Type B pancreatic cell (in vitro differentiated cells): ENCODE results near the gene UNC119. TPM values are rescaled to one million over a fixed set of nuclear protein-coding genes. Genes with fewer than 3 reads are reported as not detected.

Experiments used
- DNase-seq: peaks from one replicate; pipeline ENCODE4 v3.0.0; 2021; ENCODE audit warnings: mixed read lengths; ENCODE audit not compliant: unreplicated experiment; ENCODE audit errors: extremely low spot score
- H3K27ac Mint-ChIP-seq: 2 replicates; pipeline ENCODE4 v1.8.0; 2021; ENCODE audit warnings: mild to moderate bottlenecking, mixed read lengths
- H3K27me3 Mint-ChIP-seq: 2 replicates; pipeline ENCODE4 v1.8.0; 2021; ENCODE audit warnings: mixed read lengths
- H3K36me3 Mint-ChIP-seq: 2 replicates; pipeline ENCODE4 v1.8.0; 2021; ENCODE audit warnings: mixed read lengths
- H3K4me1 Mint-ChIP-seq: one replicate; pipeline ENCODE4 v1.8.0; 2021; ENCODE audit warnings: mixed read lengths; ENCODE audit not compliant: unreplicated experiment
- H3K4me3 Mint-ChIP-seq: 2 replicates; pipeline ENCODE4 v1.8.0; 2021; ENCODE audit warnings: mild to moderate bottlenecking, mixed read lengths
- H3K9me3 Mint-ChIP-seq: 2 replicates; pipeline ENCODE4 v1.8.0; 2021; ENCODE audit warnings: mixed read lengths
- CTCF ChIP-seq: fragments of 200-600 bp; sonication (generic); conservative IDR thresholded peaks from 2 replicates; pipeline ENCODE4 v1.5.0; 2021; ENCODE audit warnings: antibody characterized with exemption, mild to moderate bottlenecking
- long read RNA-seq: library from polyadenylated mRNA; unstranded; transcript quantifications from one replicate; pipeline ENCODE4 v2.0.0, GENCODE V29; 2020
- total RNA-seq: library from RNA; stranded (reverse); gene quantifications from 2 replicates; pipeline ENCODE4 v1.2.1, GENCODE V29; 2021; ENCODE audit warnings: low replicate concordance

The UNC119 gene
- 40.2 and 52.2 TPM in 2 replicates for total RNA-seq
- long read RNA-seq, full-length matches to known transcripts, result 2 of 5 reads
- long read RNA-seq, partial matches to known transcripts, result 1 of 5 reads
- long read RNA-seq, other reads (novel, unspliced or antisense), result 2 of 5 reads

GRCh38 chr17:28552176-28552999 lies at the start of gene UNC119:
UNC119 (minus strand) TSS chr17:28552624; CDS start chr17:28552557, 67 bp downstream.
- Mint-ChIP-seq H3K27me3 (no peaks in the 10 kb centered on the region), H3K36me3 (peaks cover 24% of the 10 kb centered on the region), H3K4me1 (peaks cover 26% of the 10 kb centered on the region), H3K4me3 (peak within 1 kb of the TSS; percentile 97), H3K27ac (peak within 1 kb of the TSS; percentile 80), H3K9me3 (no peaks in the 10 kb centered on the region)
- no peak for TF ChIP-seq CTCF
- peak; percentile 84 for DNase-seq

DNA sequence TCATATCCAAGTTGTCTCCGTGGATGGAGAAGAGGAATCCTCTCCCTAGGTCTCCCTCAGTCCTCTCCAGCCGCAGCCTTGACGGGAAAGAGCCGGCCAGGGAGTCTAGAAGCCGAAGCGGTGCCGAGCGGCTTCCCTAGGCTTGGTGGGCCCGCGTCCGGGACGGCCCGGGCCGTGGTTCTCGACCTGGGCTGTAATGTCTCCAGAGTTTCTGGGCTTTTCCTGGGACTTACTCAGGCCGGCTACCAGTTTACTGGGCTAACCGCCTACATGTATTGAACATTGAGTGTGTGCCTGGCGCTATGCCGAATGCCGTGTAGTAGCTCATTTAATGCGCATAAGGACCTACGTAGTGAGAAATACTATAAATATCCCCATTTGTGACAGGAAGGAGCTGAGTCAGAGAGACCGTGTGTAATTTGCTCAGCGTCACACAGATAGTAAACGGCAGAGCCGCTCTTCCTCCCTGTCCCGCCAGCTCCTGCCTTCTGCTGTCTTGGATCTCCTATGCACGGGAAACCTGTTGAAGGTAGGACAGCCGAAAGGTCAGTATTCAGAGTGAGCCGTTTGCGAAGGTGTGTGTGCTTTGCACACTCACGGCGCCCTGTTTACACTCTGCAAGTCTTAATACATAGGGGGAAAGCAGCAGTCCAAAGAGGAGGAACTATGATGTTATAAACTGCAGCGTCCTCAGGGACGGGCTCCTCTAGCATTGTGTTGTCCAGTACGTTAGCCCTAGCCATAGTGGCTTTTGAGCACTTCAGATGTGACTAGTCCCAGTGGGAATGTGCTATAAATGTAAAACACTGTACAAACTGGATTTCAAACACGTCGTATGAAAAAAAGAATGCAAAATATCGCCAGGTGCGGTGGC lies 47.1 kb upstream of the UNC119 start:
- no peak for TF ChIP-seq CTCF

GRCh38 chr17:28598799-28599310 lies 46.4 kb upstream of the UNC119 start, which contains the start of gene SPAG5:
SPAG5 (minus strand) TSS chr17:28599025; CDS start chr17:28598946, 79 bp downstream.
- peak; percentile 97 for DNase-seq
- Mint-ChIP-seq H3K36me3 (no peaks in the 10 kb centered on the region), H3K27me3 (no peaks in the 10 kb centered on the region), H3K27ac (peak within 1 kb of the TSS; percentile 92), H3K4me3 (peak within 1 kb of the TSS; percentile 97), H3K9me3 (no peaks in the 10 kb centered on the region), H3K4me1 (peaks cover 24% of the 10 kb centered on the region)
- no peak for TF ChIP-seq CTCF

More for the DNA sequence above, 47.1 kb upstream of the UNC119 start:
- Mint-ChIP-seq H3K4me3 (peak overlapping the region; percentile 97), H3K27me3 (no peaks in the 10 kb centered on the region), H3K9me3 (no peaks in the 10 kb centered on the region), H3K36me3 (no peaks in the 10 kb centered on the region), H3K4me1 (peaks cover 24% of the 10 kb centered on the region), H3K27ac (peak overlapping the region; percentile 92)
- DNase-seq, result no peak

DNA sequence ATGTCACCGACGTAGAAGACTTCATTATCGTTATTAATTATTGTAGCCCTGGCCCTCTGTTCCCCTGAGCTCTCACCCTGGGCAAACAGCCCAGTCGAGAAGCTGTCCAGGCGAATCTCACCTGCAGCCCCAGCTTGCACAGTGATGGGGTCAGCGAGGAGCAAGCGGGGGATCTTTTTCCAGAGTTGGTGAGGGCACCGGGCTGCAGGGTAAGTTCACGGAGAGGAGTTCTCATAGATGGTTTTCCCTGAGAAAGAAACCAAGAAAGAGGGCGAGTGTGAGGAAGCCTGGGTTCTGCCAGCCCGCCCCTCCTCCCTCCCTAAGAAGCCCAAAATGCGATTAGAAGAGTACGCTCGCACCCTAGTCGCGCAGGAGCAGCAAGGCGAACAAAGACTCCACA lies 46.0 kb upstream of the UNC119 start:
- Mint-ChIP-seq H3K4me3 (peak overlapping the region; percentile 97), H3K36me3 (no peaks in the 10 kb centered on the region), H3K9me3 (no peaks in the 10 kb centered on the region), H3K27ac (peak overlapping the region; percentile 92), H3K4me1 (peaks cover 24% of the 10 kb centered on the region), H3K27me3 (no peaks in the 10 kb centered on the region)
- no peak for DNase-seq
- no peak for TF ChIP-seq CTCF
